ENCODE measurements around the gene C9orf50. TPM values are rescaled to one million over a fixed set of nuclear protein-coding genes. Genes with fewer than 3 reads are reported as not detected.

Gene C9orf50
- total RNA-seq, 4 donors from 2014 or later = 0.64 TPM; not detected in 3

GRCh38 chr9:129569502-129570449 is 51.1 kb downstream of the C9orf50 start:
- Histone ChIP-seq H3K4me3 (peak overlapping the region; percentile 70), H3K27me3 (no peaks in the 10 kb centered on the region), H3K36me3 (no peaks in the 10 kb centered on the region), H3K9me3 (no peaks in the 10 kb centered on the region), H3K4me1 (peaks cover 38% of the 10 kb centered on the region), H3K27ac (peak overlapping the region; percentile 57)
- DNase-seq (ENCODE audit: low spot score in 2 of 2) = no peak
- 72% methylated on average over 9 of the region's 9 CpGs for WGBS
- no peak for TF ChIP-seq POLR2AphosphoS5 (IDR thresholded peaks at IDR 0.05)
- TF ChIP-seq POLR2A (IDR thresholded peaks at IDR 0.05) = no peak
- no peak for TF ChIP-seq CTCF (IDR thresholded peaks at IDR 0.05)
- TF ChIP-seq EP300 (IDR thresholded peaks at IDR 0.05) = no peak

GRCh38 chr9:129568560-129569501 is 52.1 kb downstream of the C9orf50 start:
- H3K4me3 ChIP-seq = peak overlapping the region; percentile 70
- WGBS = 5% methylated on average over 37 of the region's 92 CpGs
- no peak for DNase-seq (ENCODE audit: low spot score in 2 of 2)
- peak overlapping the region; percentile 57 for H3K27ac ChIP-seq
- no peaks in the 10 kb centered on the region for H3K27me3 ChIP-seq
- no peak for TF ChIP-seq POLR2AphosphoS5 (IDR thresholded peaks at IDR 0.05)
- no peak for TF ChIP-seq POLR2A (IDR thresholded peaks at IDR 0.05)
- no peaks in the 10 kb centered on the region for H3K9me3 ChIP-seq
- peaks cover 38% of the 10 kb centered on the region for H3K4me1 ChIP-seq
- H3K36me3 ChIP-seq = no peaks in the 10 kb centered on the region

- Histone ChIP-seq H3K27ac (peak overlapping the region; percentile 57), H3K4me1 (peaks cover 38% of the 10 kb centered on the region), H3K9me3 (no peaks in the 10 kb centered on the region), H3K4me3 (peak overlapping the region; percentile 70), H3K27me3 (no peaks in the 10 kb centered on the region), H3K36me3 (no peaks in the 10 kb centered on the region)
- TF ChIP-seq EP300 (IDR thresholded peaks at IDR 0.05) (no peak), POLR2A (IDR thresholded peaks at IDR 0.05) (no peak)
- 5% methylated on average over 19 of the region's 27 CpGs for WGBS
- DNase-seq (ENCODE audit: low spot score in 2 of 2) = no peak
Observed at GRCh38 chr9:129567842-129568559, 52.9 kb downstream of the C9orf50 start.

DNA sequence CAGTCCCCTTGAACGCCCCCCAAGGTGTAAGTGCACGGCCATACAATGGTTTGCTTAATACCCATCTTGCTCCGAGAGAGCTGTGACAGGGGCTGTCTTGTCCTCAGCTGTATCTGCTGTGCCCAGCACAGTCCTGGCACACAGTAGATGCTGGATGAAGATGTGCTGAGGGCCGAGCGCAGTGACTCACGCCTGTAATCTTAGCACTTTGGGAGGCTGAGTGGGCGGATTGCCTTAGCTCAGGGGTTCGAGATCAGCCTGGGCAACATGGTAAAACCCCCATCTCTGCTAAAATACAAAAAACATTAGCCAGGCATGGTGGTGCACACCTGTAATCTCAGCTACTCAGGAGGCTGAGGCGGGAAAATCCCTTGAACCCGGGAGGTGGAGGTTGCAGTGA is 53.6 kb downstream of the C9orf50 start:
- H3K27ac ChIP-seq = no peak overlapping the region

DNA sequence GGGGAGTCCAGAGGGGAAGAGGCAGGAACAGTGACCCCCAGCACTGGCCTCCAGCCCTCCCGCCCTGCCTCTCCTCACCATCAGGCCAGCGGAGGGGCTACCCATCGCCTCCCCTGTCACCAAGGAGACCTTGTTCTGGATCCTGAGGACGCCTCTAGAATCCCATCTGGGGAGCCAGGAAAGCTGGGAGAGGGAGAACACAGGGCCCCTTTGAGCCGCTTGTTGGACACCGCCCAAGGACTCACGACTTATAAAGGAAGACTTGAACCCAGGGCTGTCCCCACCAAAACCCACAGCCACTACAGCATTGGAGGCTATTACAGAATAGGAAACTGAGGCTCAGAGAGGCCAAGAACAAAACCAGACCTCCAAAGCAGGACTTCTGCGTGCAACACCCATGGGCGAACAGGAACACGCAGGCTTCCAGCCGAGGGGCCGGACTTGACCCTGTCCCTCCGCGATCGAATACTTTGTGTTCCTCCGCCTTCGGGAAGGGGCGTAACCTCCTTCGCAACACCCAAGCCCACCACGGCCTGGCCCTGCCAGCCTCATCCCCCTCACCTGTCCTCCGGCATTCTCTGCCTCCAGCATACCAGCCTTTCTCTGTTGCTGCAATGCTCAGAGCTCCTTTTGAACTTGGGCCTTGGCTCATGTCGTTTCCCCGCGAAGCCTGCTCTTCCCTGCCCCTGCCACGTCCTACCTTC is 54.2 kb downstream of the C9orf50 start:
- no peaks in the 10 kb centered on the region for H3K36me3 ChIP-seq
- TF ChIP-seq POLR2A (IDR thresholded peaks at IDR 0.05) = no peak
- no peak for TF ChIP-seq CTCF (IDR thresholded peaks at IDR 0.05)
- TF ChIP-seq EP300 (IDR thresholded peaks at IDR 0.05) = no peak
- TF ChIP-seq POLR2AphosphoS5 (IDR thresholded peaks at IDR 0.05) = no peak
- H3K4me3 ChIP-seq = no peak overlapping the region
- peaks cover 40% of the 10 kb centered on the region for H3K4me1 ChIP-seq
- no peaks in the 10 kb centered on the region for H3K9me3 ChIP-seq
- H3K27ac ChIP-seq = no peak overlapping the region
- H3K27me3 ChIP-seq = no peaks in the 10 kb centered on the region
- WGBS = 91% methylated on average over 24 of the region's 25 CpGs
- no peak for DNase-seq (ENCODE audit: low spot score in 2 of 2)

More for the DNA sequence above, 53.6 kb downstream of the C9orf50 start:
- no peak for TF ChIP-seq EP300 (IDR thresholded peaks at IDR 0.05)
- no peak for TF ChIP-seq POLR2AphosphoS5 (IDR thresholded peaks at IDR 0.05)
- no peak for TF ChIP-seq CTCF (IDR thresholded peaks at IDR 0.05)
- TF ChIP-seq POLR2A (IDR thresholded peaks at IDR 0.05) = no peak
- H3K27me3 ChIP-seq = no peaks in the 10 kb centered on the region
- DNase-seq (ENCODE audit: low spot score in 2 of 2) = no peak
- peaks cover 38% of the 10 kb centered on the region for H3K4me1 ChIP-seq
- WGBS = 81% methylated on average over 10 of the region's 10 CpGs
- no peaks in the 10 kb centered on the region for H3K36me3 ChIP-seq
- H3K9me3 ChIP-seq = no peaks in the 10 kb centered on the region
- H3K4me3 ChIP-seq = no peak overlapping the region
